K562 (cell line): Measurements from ENCODE around the gene CHRM1. TPM values are rescaled to one million over a fixed set of nuclear protein-coding genes. Genes with fewer than 3 reads are reported as not detected.

Source experiments
- ATAC-seq: fragments of 200-7000 bp; cut with Tn5 transposase; 3 replicates; pipeline ENCODE4 v1.9.1; 2020; ENCODE audit warnings: moderate library complexity
- BruUV-seq: library from RNA; stranded (reverse); fragments of 400-500 nt; replicated peaks from 2 replicates; lab custom pipeline; 2021; lab: Mats Ljungman, UMichigan
- CTCF ChIA-PET: fragments of 300-600 bp; formaldehyde crosslinking; extraction: SDS; loops from one replicate; lab custom pipeline; 2021; ENCODE audit warnings: low intra/inter-chr PET ratio; lab: Yijun Ruan, JAX
- POLR2A ChIA-PET: fragments of 300-600, 350-650 bp; sonication (Branson Sonifier 250); formaldehyde crosslinking; extraction: SDS; loops from one replicate; lab custom pipeline; 2021; ENCODE audit warnings: antibody characterized with exemption, inconsistent platforms; lab: Yijun Ruan, JAX
- DNase-seq, 4 experiments: peaks; one replicate each; pipeline versions ENCODE4 v3.0.0 to v3.0.0-alpha.2; 2011 to 2018; ENCODE audit warnings: low spot score in 3 of 4, mixed read lengths in 3 of 4; ENCODE audit errors: extremely low read depth in 1 of 4
- FAIRE-seq: peaks from 2 replicates; lab custom pipeline; 2011; peaks lifted over from hg19 to GRCh38; lab: Jason Lieb, UNC
- H2AFZ ChIP-seq: 2 replicates; pipeline ENCODE4 v1.6.0; 2011; ENCODE audit warnings: low read depth, low read length, control low read depth, inconsistent platforms
- H3K27ac ChIP-seq: fragments of 200-600 bp; 3 replicates; pipeline ENCODE4 v1.8.0; 2011; ENCODE audit warnings: low read depth, mild to moderate bottlenecking, control low read depth, inconsistent platforms, low read length, moderate library complexity, mixed read lengths; ENCODE audit errors: extremely low read depth
- H3K27me3 ChIP-seq, 2 experiments: fragments of 300-600 bp in 1 of 2; 2 replicates in 1 of 2; 3 replicates in 1 of 2; pipeline versions ENCODE4 v1.6.0 to v1.8.0; 2011; ENCODE audit warnings: inconsistent platforms in 2 of 2, low read length in 2 of 2, mild to moderate bottlenecking in 1 of 2, mixed read lengths in 1 of 2, moderate library complexity in 1 of 2; ENCODE audit not compliant: control insufficient read depth in 2 of 2, insufficient read depth in 2 of 2
- H3K36me3 ChIP-seq: fragments of 300-600 bp; 3 replicates; pipeline ENCODE4 v1.8.0; 2011; ENCODE audit warnings: mild to moderate bottlenecking, low read length, inconsistent platforms; ENCODE audit not compliant: control insufficient read depth, insufficient read depth
- H3K4me1 ChIP-seq, 2 experiments: fragments of 200-600 bp in 1 of 2; replicated peaks in 1 of 2; 2 replicates in 1 of 2; 3 replicates in 1 of 2; pipeline versions ENCODE4 v1.5.1 to v1.8.0; 2011; ENCODE audit warnings: inconsistent platforms in 2 of 2, low read length in 2 of 2, mild to moderate bottlenecking in 1 of 2, mixed read lengths in 1 of 2, moderate library complexity in 1 of 2; ENCODE audit not compliant: control insufficient read depth in 2 of 2, insufficient read depth in 2 of 2
- H3K4me2 ChIP-seq: 2 replicates; pipeline ENCODE4 v1.6.1; 2011; ENCODE audit warnings: low read length, control low read depth, inconsistent platforms, mixed read lengths; ENCODE audit not compliant: insufficient read depth
- H3K4me3 ChIP-seq: fragments of 200-600 bp; sonication (generic), shearing (Covaris generic); 2 replicates; pipeline ENCODE4 v1.5.1; 2016; ENCODE audit warnings: control low read depth, inconsistent platforms
- H3K79me2 ChIP-seq: fragments of 200-600 bp; 3 replicates; pipeline ENCODE4 v1.8.0; 2011; ENCODE audit warnings: low read length, inconsistent platforms; ENCODE audit not compliant: control insufficient read depth, insufficient read depth
- H3K9ac ChIP-seq, 2 experiments: 2 replicates each; pipeline versions ENCODE4 v1.6.0 to v1.6.1; 2011; ENCODE audit warnings: low read depth in 2 of 2, low read length in 2 of 2, control low read depth in 1 of 2, inconsistent platforms in 1 of 2, mild to moderate bottlenecking in 1 of 2, mixed read lengths in 1 of 2; ENCODE audit not compliant: insufficient read depth in 1 of 2
- H3K9me1 ChIP-seq: one replicate; pipeline ENCODE4 v1.6.0; 2011; ENCODE audit warnings: inconsistent platforms, mild to moderate bottlenecking, low read length, moderate library complexity; ENCODE audit not compliant: control insufficient read depth, insufficient read depth
- H3K9me3 ChIP-seq: replicated peaks from 2 replicates; pipeline ENCODE4 v1.5.1; 2011; ENCODE audit warnings: low read depth, low read length, inconsistent platforms; ENCODE audit not compliant: control insufficient read depth, insufficient read depth
- H4K20me1 ChIP-seq: replicated peaks from 2 replicates; pipeline ENCODE4 v1.6.1; 2011; ENCODE audit warnings: low read length, inconsistent platforms, mixed read lengths; ENCODE audit not compliant: control insufficient read depth, insufficient read depth
- COPS2 ChIP-seq: fragments of 450-650 bp; conservative IDR thresholded peaks from 2 replicates; pipeline ENCODE4 v1.6.1; 2016; ENCODE audit warnings: mild to moderate bottlenecking, moderate library complexity
- ELF2 ChIP-seq: fragments of 250-450 bp; sonication (Bioruptor Pico); IDR thresholded peaks from 2 replicates; pipeline ENCODE4 v1.5.0; 2021; ENCODE audit warnings: mild to moderate bottlenecking
- ETV5 ChIP-seq: sonication (generic); formaldehyde crosslinking; IDR thresholded peaks from 2 replicates; pipeline ENCODE4 v1.4.0; 2020; ENCODE audit warnings: low read depth, mild to moderate bottlenecking, missing genetic modification reagents
- GABPB1 ChIP-seq: sonication (generic); formaldehyde crosslinking; IDR thresholded peaks from 2 replicates; pipeline ENCODE4 v1.8.0; 2022; ENCODE audit warnings: mild to moderate bottlenecking, missing genetic modification reagents
- HMGN3 ChIP-seq: IDR thresholded peaks from 2 replicates; pipeline ENCODE4 v1.6.1; 2011; ENCODE audit warnings: borderline replicate concordance, low read depth, mild to moderate bottlenecking, mixed read lengths, low read length; ENCODE audit not compliant: insufficient read length; ENCODE audit errors: extremely low read depth
- HNRNPH1 ChIP-seq: fragments of 200-400 bp; formaldehyde crosslinking; optimal IDR thresholded peaks from 2 replicates; pipeline ENCODE3; 2017; ENCODE audit warnings: low read depth, mild to moderate bottlenecking, low read length, moderate library complexity
- MYBL2 ChIP-seq, 2 experiments: fragments of 450-650 bp in 1 of 2; sonication (generic) in 1 of 2; formaldehyde crosslinking in 1 of 2; IDR thresholded peaks; 2 replicates each; pipeline versions ENCODE4 v1.6.1 to v1.8.1; 2017 to 2022; ENCODE audit warnings: borderline replicate concordance in 1 of 2, inconsistent platforms in 1 of 2, low read depth in 1 of 2, mild to moderate bottlenecking in 1 of 2, missing genetic modification reagents in 1 of 2, moderate library complexity in 1 of 2
- MYC ChIP-seq, 2 experiments: fragments of 250-450 bp in 1 of 2; sonication (Bioruptor Pico) in 1 of 2; IDR thresholded peaks; 2 replicates each; pipeline versions ENCODE4 v1.5.1 to v1.6.1; 2012 to 2021; ENCODE audit warnings: low read depth in 2 of 2, borderline replicate concordance in 1 of 2, improper control_type of control experiment in 1 of 2, low read length in 1 of 2, mild to moderate bottlenecking in 1 of 2, moderate library complexity in 1 of 2
- NCOA6 ChIP-seq: fragments of 450-650 bp; IDR thresholded peaks from 2 replicates; pipeline ENCODE4 v1.6.1; 2017; ENCODE audit warnings: mild to moderate bottlenecking
- PHF20 ChIP-seq: fragments of 450-650 bp; IDR thresholded peaks from 2 replicates; pipeline ENCODE4 v1.6.1; 2018; ENCODE audit not compliant: partially characterized antibody
- PML ChIP-seq: IDR thresholded peaks from 2 replicates; pipeline ENCODE4 v1.6.1; 2012; ENCODE audit warnings: low read length, inconsistent platforms
- SRF ChIP-seq, 2 experiments: fragments of 250-450, 450-650 bp in 1 of 2; sonication (Bioruptor Pico) in 1 of 2; sonication (generic) in 1 of 2; formaldehyde crosslinking; IDR thresholded peaks; 2 replicates each; pipeline versions ENCODE4 v1.5.0 to v1.5.1; 2020 to 2022; ENCODE audit warnings: mild to moderate bottlenecking in 1 of 2, missing genetic modification reagents in 1 of 2
- TCF7 ChIP-seq: sonication (generic); IDR thresholded peaks from 2 replicates; pipeline ENCODE4 v1.6.1; 2016; ENCODE audit warnings: antibody characterized with exemption, borderline replicate concordance
- TFAP4 ChIP-seq: sonication (generic); formaldehyde crosslinking; IDR thresholded peaks from 2 replicates; pipeline ENCODE4 v1.8.0; 2022; ENCODE audit warnings: missing genetic modification reagents, mild to moderate bottlenecking, moderate library complexity, borderline replicate concordance
- ZBTB1 ChIP-seq: sonication (generic); formaldehyde crosslinking; IDR thresholded peaks from 2 replicates; pipeline ENCODE4 v1.8.1; 2023; ENCODE audit warnings: missing genetic modification reagents, low read depth, mild to moderate bottlenecking, borderline replicate concordance
- ZNF140 ChIP-seq: fragments of 250-450 bp; sonication (Bioruptor Pico); IDR thresholded peaks from 2 replicates; pipeline ENCODE4 v1.8.0; 2021; ENCODE audit warnings: moderate library complexity, mild to moderate bottlenecking, inconsistent platforms
- ZNF764 ChIP-seq: fragments of 250-450 bp; sonication (Bioruptor Pico); IDR thresholded peaks from 2 replicates; pipeline ENCODE4 v1.4.0; 2020; ENCODE audit warnings: low read depth, mild to moderate bottlenecking, moderate library complexity
- WGBS: fragments of 100-300 bp; shearing (Covaris generic); methylation state at CpG from one replicate; pipeline ENCODE4 v1.1.6; 2016; ENCODE audit warnings: low coverage, mixed read lengths; ENCODE audit not compliant: insufficient coverage; ENCODE audit errors: missing lambda C conversion rate; 5-methylcytosine and 5-hydroxymethylcytosine counted together
- in situ Hi-C: fragments of 300-500 bp; cut with MboI; formaldehyde crosslinking; loops from 4 replicates; pipeline ENCODE4 v1.15.0; 2018; ENCODE audit warnings: inconsistent platforms, mixed read lengths
- intact Hi-C: fragments of 100-400 bp; cut with micrococcal nuclease; formaldehyde crosslinking; loops from 2 replicates; pipeline ENCODE4 v1.14.2; 2022
- polyA plus RNA-seq, 8 experiments: library from polyadenylated mRNA; depleted of rRNA in 4 of 8; stranded (reverse) in 5 of 8; unstranded in 3 of 8; fragments of >200 nt; fragmentation: Nextera tagmentation in 2 of 8; fragmentation: Illumina TruSeq in 1 of 8; extraction: Ambion mirVana in 2 of 8; extraction: Trizol in 1 of 8; gene quantifications; 2 replicates each; pipeline versions ENCODE4 v1.2.1 to v1.2.3, GENCODE V29; 2011 to 2014; ENCODE audit warnings: inconsistent platforms in 1 of 8, missing spikeins in 1 of 8
- total RNA-seq, 7 experiments: library from RNA; depleted of rRNA in 6 of 7; stranded (reverse); fragments of >200 nt in 6 of 7; fragmentation: Illumina TruSeq in 2 of 7; extraction: Trizol in 2 of 7; gene quantifications; 2 replicates each; pipeline versions ENCODE4 v1.2.1 to v1.2.3, GENCODE V29; 2011 to 2021; ENCODE audit warnings: low replicate concordance in 1 of 7
- TF ChIP-seq, protein P1 (sequence below): fragments of 150-350 bp; conservative IDR thresholded peaks from 2 replicates; pipeline ENCODE4 v1.6.1; 2014; ENCODE audit warnings: low read length

The CHRM1 gene
- total and polyA plus RNA-seq, 9 of the 15 experiments (the other 6 are each of a cell fraction or from before 2014, with no cell fraction given) = not detected

DNA sequence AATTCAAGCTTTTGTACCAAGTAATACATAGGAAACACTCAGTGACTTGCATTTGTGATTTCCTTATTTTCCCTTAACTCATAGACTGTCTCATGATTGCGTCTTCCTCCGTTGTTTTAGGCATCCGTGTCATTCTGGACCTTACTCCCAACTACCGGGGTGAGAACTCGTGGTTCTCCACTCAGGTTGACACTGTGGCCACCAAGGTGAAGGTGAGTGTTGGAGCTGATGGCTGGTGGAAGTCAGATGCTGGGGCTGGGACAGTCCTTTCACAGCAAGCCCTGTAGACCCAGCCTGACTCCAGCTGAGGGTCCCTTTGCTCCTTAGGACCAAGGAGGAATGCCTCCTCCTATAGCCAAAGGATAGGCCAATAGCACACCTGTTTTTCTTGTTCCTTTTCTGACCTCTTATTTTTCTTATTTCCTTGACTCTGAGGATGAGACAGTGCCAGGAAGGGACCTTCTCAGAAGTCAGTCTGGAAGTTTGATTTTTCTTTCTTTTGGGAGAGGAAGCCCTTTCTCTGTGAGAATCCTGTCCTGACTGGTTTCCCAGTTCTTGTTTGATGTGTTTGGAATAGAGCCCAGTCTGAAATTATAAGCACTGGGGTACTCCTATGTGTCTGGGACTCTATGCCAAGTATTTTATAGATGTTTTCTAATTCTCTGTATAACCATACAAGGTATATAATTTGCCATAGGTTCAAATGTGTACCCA lies 38.2 kb downstream of the CHRM1 start:
- intact Hi-C loops (loop anchor here (5.0 to 10.0 kb wide), 2 partner anchors 201 to 288 kb away; partner anchors contain the start of gene TUT1), in situ Hi-C loops (no loop called here)
- Histone ChIP-seq H3K4me1 (peaks cover 52 to 59% of the 10 kb centered on the region in 2 experiments), H3K79me2 (peaks cover 92% of the 10 kb centered on the region), H3K4me2 (peak overlapping the region; percentile 100), H3K27me3 (no peaks in the 10 kb centered on the region), H3K36me3 (peaks cover 85% of the 10 kb centered on the region), H3K4me3 (peak overlapping the region; percentile 56), H3K9me3 (no peaks in the 10 kb centered on the region), H3K9me1 (peaks cover 2% of the 10 kb centered on the region), H3K9ac (peak overlapping the region; percentile 100), H3K27ac (peak overlapping the region; percentile 95), H4K20me1 (peaks cover 54% of the 10 kb centered on the region), H2AFZ (no peak overlapping the region)
- 1% methylated on average over 5 of the region's 5 CpGs for WGBS
- ATAC-seq (no peak), FAIRE-seq (no peak), DNase-seq (peak in 1 of 4 experiments; percentile 9)
- ChIA-PET CTCF (no interaction called here), POLR2A (interaction anchor here (0.5 to 13.1 kb wide), 13 partner anchors 7 to 322 kb away, joined by 3 to 180 read pairs (median 7); partner anchors contain the start of genes POLR2G, TMEM179B, TUT1 and WDR74)
- BruUV-seq = no TSS peak
- 0 out of 2 replicates have a peak, but pooled peaks have one; percentile 46 for TF ChIP-seq TFAP4
- TF ChIP-seq ZNF764 (CRISPR knock-in tag) = no peak
- no peak for TF ChIP-seq ZBTB1 (CRISPR knock-in tag)
- no peak for TF ChIP-seq PML
- no peak for TF ChIP-seq COPS2
- no peak for TF ChIP-seq NCOA6
- no peak for TF ChIP-seq MYBL2 (IDR thresholded peaks at IDR 0.05; ENCODE audit: low read depth)
- no peak for TF ChIP-seq MYBL2 (CRISPR knock-in tag; IDR thresholded peaks at IDR 0.05; ENCODE audit: borderline replicate concordance)
- TF ChIP-seq SRF (CRISPR knock-in tag; IDR thresholded peaks at IDR 0.05) = 0 out of 4 replicates have a peak, but pooled peaks of 1 of the 2 experiments have one; percentile 24
- no peak for TF ChIP-seq ETV5 (CRISPR knock-in tag)
- TF ChIP-seq HNRNPH1 = no peak
- TF ChIP-seq, protein P1, sequence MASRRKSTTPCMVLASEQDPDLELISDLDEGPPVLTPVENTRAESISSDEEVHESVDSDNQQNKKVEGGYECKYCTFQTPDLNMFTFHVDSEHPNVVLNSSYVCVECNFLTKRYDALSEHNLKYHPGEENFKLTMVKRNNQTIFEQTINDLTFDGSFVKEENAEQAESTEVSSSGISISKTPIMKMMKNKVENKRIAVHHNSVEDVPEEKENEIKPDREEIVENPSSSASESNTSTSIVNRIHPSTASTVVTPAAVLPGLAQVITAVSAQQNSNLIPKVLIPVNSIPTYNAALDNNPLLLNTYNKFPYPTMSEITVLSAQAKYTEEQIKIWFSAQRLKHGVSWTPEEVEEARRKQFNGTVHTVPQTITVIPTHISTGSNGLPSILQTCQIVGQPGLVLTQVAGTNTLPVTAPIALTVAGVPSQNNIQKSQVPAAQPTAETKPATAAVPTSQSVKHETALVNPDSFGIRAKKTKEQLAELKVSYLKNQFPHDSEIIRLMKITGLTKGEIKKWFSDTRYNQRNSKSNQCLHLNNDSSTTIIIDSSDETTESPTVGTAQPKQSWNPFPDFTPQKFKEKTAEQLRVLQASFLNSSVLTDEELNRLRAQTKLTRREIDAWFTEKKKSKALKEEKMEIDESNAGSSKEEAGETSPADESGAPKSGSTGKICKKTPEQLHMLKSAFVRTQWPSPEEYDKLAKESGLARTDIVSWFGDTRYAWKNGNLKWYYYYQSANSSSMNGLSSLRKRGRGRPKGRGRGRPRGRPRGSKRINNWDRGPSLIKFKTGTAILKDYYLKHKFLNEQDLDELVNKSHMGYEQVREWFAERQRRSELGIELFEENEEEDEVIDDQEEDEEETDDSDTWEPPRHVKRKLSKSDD = no peak
- TF ChIP-seq MYC (IDR thresholded peaks at IDR 0.05; ENCODE audit: low read depth, low read length) = no peak
- TF ChIP-seq MYC (CRISPR knock-in tag; IDR thresholded peaks at IDR 0.05; ENCODE audit: borderline replicate concordance, low read depth) = no peak
- TF ChIP-seq GABPB1 (CRISPR knock-in tag) = peak; percentile 42; the same call in 1 of the 2 replicates
- no peak for TF ChIP-seq PHF20
- TF ChIP-seq HMGN3 = no peak
- TF ChIP-seq ELF2 = no peak
- TF ChIP-seq TCF7 = no peak
- TF ChIP-seq ZNF140 (CRISPR knock-in tag) = no peak
